ENCODE results near the gene SH3GL1.

GRCh38 chr19:4350726-4351125 lies 49.6 kb downstream of the SH3GL1 start:
- no peak for TF ChIP-seq PPARA (CRISPR knock-in tag; IDR thresholded peaks at IDR 0.05; ENCODE audit: borderline replicate concordance)
- TF ChIP-seq ZNF70 (CRISPR knock-in tag; IDR thresholded peaks at IDR 0.05): no peak
- TF ChIP-seq RARB (CRISPR knock-in tag; IDR thresholded peaks at IDR 0.05): no peak
- TF ChIP-seq CREB5 (CRISPR knock-in tag; IDR thresholded peaks at IDR 0.05; ENCODE audit: low read depth): no peak
- TF ChIP-seq CSDC2 (CRISPR knock-in tag; IDR thresholded peaks at IDR 0.05): no peak
- no peak for TF ChIP-seq CSRNP3 (CRISPR knock-in tag; IDR thresholded peaks at IDR 0.05)
- TF ChIP-seq BACH2 (CRISPR knock-in tag; IDR thresholded peaks at IDR 0.05; ENCODE audit: borderline replicate concordance): no peak
- no peak for TF ChIP-seq ZNF565 (CRISPR knock-in tag; conservative IDR thresholded peaks at IDR 0.05; ENCODE audit: low read depth)

Data from SK-N-SH treated with all-trans-retinoic acid at 6 μM for 48 hours (cell line).